ENCODE results near the gene ZSWIM1. TPM values are rescaled to one million over a fixed set of nuclear protein-coding genes. Genes with fewer than 3 reads are reported as not detected.

Gene ZSWIM1
- total RNA-seq, 1 experiment from 2014 or later = 13.4 TPM

GRCh38 chr20:45848969-45849582, 32.0 kb upstream of the ZSWIM1 start:
- Histone ChIP-seq H3K36me3 (ENCODE audit: control insufficient read depth, insufficient read depth, low read length) (peaks cover 2% of the 10 kb centered on the region; the same call in 1 of the 2 replicates), H3K9me3 (ENCODE audit: control insufficient read depth, insufficient read depth, low read depth, low read length) (no peaks in the 10 kb centered on the region), H3K4me3 (ENCODE audit: low read depth in 2 of 2, low read length in 2 of 2) (no peak overlapping the region), H3K4me1 (ENCODE audit: control insufficient read depth, insufficient read depth, low read length) (no peaks in the 10 kb centered on the region; the same call in 1 of the 2 replicates), H3K27ac (ENCODE audit: low read length) (no peak overlapping the region), H3K27me3 (ENCODE audit: control insufficient read depth, insufficient read depth, low read length) (no peaks in the 10 kb centered on the region)
- BruUV-seq (replicated peaks) = no TSS peak
- intact Hi-C loops (cut with micrococcal nuclease; ENCODE audit: unreplicated experiment) = no loop called here
- DNase-seq (ENCODE audit: low read depth, low spot score) = no peak
- TF ChIP-seq REST (IDR thresholded peaks at IDR 0.05; ENCODE audit: insufficient read depth in 1 of 2, low read depth in 2 of 2, low read length in 1 of 2) (no peak), SIN3A (IDR thresholded peaks at IDR 0.05; ENCODE audit: borderline replicate concordance, insufficient read depth, low read depth, low read length) (no peak), TCF7L2 (IDR thresholded peaks at IDR 0.05; ENCODE audit: low read depth, low read length) (no peak), CTCF (IDR thresholded peaks at IDR 0.05) (no peak), POLR2AphosphoS5 (IDR thresholded peaks at IDR 0.05; ENCODE audit: low read depth, low read length) (peak; percentile 45; the same call in 1 of the 2 replicates)
- in situ Hi-C loops (cut with HindIII; ENCODE audit: low pct_unique_long_range_greater_than_20kb, low sequenced_read_pairs) = no loop called here
- POLR2A ChIA-PET = no interaction called here
- CTCF ChIA-PET = no interaction called here
- ATAC-seq = peak; percentile 45; the same call in 1 of the 2 replicates

GRCh38 chr20:45850238-45850637, 30.8 kb upstream of the ZSWIM1 start:
- Histone ChIP-seq H3K27me3 (ENCODE audit: control insufficient read depth, insufficient read depth, low read length) (no peaks in the 10 kb centered on the region), H3K9me3 (ENCODE audit: control insufficient read depth, insufficient read depth, low read depth, low read length) (no peaks in the 10 kb centered on the region), H3K4me3 (ENCODE audit: low read depth in 2 of 2, low read length in 2 of 2) (no peak overlapping the region), H3K4me1 (ENCODE audit: control insufficient read depth, insufficient read depth, low read length) (no peaks in the 10 kb centered on the region; the same call in 1 of the 2 replicates), H3K27ac (ENCODE audit: low read length) (no peak overlapping the region), H3K36me3 (ENCODE audit: control insufficient read depth, insufficient read depth, low read length) (no peaks in the 10 kb centered on the region; the same call in 1 of the 2 replicates)
- intact Hi-C loops (cut with micrococcal nuclease; ENCODE audit: unreplicated experiment) = no loop called here
- TF ChIP-seq POLR2AphosphoS5 (IDR thresholded peaks at IDR 0.05; ENCODE audit: low read depth, low read length) (no peak), CTCF (IDR thresholded peaks at IDR 0.05) (no peak), TCF7L2 (IDR thresholded peaks at IDR 0.05; ENCODE audit: low read depth, low read length) (no peak), REST (IDR thresholded peaks at IDR 0.05; ENCODE audit: insufficient read depth in 1 of 2, low read depth in 2 of 2, low read length in 1 of 2) (no peak), SIN3A (IDR thresholded peaks at IDR 0.05; ENCODE audit: borderline replicate concordance, insufficient read depth, low read depth, low read length) (no peak)
- ATAC-seq (no peak), DNase-seq (ENCODE audit: low read depth, low spot score) (no peak)
- CTCF ChIA-PET = no interaction called here
- in situ Hi-C loops (cut with HindIII; ENCODE audit: low pct_unique_long_range_greater_than_20kb, low sequenced_read_pairs) = no loop called here
- BruUV-seq (replicated peaks) = no TSS peak
- POLR2A ChIA-PET = no interaction called here

Data from Panc1 (cell line).